GM19025 (cell line): Measurements from ENCODE around the gene AGBL1.

Source experiments
- ATAC-seq: cut with Tn5 transposase; IDR thresholded peaks from one replicate; pipeline ENCODE4 v1.9.1; 2021; ENCODE audit warnings: mild to moderate bottlenecking, low read depth, moderate library complexity; ENCODE audit not compliant: unreplicated experiment

The AGBL1 gene

GRCh38 chr15:86620157-86620556, 540.5 kb downstream of the AGBL1 start:
- ATAC-seq: no peak

DNA sequence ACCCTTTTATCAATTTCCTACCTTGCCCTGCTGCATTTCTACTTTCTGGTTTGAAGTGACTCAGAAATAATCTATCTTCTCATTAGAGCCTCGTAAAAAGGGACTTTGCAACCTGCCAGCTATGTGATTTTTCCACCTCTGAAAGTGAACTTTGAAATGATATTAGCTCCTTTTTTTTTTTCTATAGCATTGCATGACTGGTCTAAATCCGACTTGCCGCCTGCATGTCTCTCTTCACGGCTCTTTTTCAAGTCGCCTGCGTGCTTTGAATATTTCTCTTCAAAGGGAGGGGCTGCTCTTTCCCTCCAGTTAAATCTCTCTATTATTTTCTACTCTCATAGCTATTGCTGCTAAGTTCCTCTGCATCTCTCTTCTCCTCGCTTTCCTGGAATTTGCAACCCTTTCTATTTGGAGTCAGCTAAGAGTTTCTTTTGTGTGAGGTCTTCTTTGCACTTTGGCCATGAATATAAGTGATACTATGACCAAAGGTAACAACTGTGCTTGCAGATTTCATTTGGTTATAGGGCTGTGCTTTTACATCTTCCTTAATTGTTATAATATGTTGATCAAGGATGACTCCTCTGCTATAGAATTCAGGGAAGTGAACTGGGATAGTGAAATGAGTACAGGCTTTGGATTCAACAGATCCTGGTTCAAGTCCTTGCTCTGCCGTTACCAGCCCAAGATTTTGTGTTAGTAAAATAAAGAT, 541.1 kb downstream of the AGBL1 start:
- no peak for ATAC-seq

DNA sequence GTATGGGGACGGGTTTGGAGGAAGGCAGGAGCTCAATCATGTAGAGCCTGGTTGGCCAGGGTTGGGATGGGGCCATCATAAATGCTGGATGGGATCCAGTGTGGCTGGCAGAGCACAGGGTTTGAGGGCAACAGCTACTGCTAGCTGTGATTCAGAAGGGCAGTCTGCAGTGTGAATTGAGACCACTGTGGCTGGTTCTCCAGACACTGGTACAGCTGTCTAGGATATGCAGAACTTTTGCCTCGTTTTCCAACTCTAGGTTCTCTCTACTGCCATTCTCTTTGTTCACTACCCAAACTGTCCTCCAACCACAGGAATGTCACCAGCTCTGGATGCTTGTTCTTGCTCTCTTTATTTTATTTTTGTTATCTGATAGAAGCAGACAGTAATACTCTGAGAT, 543.6 kb downstream of the AGBL1 start:
- no peak for ATAC-seq

GRCh38 chr15:86624261-86625036, 544.8 kb downstream of the AGBL1 start:
- no peak for ATAC-seq

GRCh38 chr15:86629409-86630356, 550.0 kb downstream of the AGBL1 start:
- ATAC-seq: no peak

DNA sequence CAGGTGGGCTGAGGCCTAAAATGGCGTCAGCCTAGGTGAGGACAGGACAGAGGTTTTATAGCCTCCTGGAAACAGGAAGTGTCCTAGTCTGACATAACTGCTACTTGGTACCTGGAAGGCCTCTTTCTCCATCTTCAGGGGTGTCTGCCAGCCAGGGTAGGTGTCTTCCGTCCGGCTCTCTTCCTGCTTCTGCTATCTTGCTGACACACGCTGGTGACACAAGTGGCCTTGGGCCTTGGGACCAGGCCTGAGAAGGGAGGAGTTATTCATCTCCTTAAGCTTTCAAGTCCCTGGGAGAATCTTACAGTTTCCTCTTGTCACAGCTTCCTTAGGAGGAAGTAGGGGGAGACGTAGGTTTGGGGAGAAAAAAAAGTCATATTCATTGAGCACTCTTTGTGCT, 551.3 kb downstream of the AGBL1 start:
- no peak for ATAC-seq

DNA sequence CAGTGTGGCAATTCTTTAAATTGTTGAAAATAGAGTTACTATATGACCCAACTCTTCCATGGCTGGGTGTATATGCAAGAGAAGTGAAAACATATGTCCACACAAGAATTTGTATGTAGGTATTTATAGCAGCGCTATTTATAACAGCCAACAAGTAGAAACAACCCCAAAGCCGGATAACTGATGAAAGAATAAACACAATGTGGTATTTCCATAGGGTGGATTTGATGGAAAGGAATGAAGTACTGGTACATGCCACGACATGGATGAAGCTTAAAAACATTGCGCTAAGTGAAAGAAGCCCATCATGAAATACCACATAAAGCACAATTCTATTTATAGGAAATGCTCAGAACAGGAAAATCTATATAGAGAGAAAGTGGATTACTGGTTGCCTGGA, 554.5 kb downstream of the AGBL1 start:
- no peak for ATAC-seq

DNA sequence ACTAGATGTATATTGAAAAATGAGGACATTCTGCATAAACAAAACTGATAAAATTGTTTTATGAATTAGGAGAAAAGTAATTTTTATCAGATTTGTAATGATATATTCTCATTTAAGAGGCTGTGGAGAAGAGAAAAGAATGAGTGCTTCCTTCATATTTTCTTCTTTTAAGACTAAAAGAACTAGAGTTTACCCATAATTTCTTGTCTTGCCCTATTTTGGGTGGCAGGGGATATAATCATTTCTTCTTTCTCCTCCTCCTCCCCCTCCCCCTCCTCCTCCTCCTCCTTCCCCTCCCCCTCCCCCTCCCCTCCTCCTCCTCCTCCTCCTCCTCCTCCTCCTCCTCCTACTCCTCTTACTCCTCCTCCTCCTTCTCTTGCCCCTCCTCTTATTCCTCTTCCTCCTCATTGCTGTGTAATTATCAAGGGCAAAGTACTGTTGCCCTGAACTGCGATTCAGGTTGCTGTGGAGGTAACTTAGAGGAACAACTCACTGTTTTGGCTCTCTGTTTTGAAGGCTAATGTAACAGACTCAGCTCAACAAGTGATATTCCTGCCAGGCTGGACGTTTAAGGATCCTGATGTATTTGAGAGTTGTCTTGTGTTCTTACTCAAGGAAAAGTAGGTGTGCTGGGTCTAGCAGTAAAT, 555.4 kb downstream of the AGBL1 start:
- no peak for ATAC-seq

GRCh38 chr15:86644339-86644738, 564.7 kb downstream of the AGBL1 start:
- ATAC-seq: no peak

- no peak for ATAC-seq
Measured at GRCh38 chr15:86645925-86646500, 566.3 kb downstream of the AGBL1 start.

DNA sequence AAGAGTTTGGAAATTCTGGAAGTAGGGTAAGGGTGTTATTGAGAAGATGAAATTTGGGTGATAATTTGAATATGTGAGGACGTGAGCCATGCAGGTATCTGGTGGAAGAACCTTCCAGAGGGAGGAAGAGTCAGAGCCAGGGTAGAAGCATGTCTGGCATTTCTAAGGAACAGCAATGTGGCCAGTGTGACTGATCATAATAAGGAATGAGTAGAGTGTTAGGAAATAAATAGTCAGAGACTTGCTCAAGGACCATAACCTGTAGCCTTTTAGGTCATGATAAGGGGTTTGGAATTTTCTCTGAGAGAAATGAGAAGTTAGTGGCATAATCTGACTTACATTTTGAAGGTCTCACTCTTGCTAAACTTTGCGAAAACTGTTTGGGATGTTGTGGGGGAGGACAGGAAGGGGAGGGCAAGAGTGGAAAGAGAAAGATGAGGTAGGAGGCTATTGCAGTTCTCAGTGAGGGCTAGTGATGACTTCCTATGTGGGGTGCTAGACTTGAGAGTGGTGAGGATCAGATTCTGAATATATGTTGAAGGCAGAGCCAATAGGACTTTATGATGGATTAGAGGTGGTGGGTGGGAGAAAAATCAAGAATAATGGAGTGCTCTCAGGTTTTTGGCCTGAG, 568.3 kb downstream of the AGBL1 start:
- ATAC-seq: no peak

- ATAC-seq: no peak
Measured at GRCh38 chr15:86649277-86649676, 569.6 kb downstream of the AGBL1 start.

DNA sequence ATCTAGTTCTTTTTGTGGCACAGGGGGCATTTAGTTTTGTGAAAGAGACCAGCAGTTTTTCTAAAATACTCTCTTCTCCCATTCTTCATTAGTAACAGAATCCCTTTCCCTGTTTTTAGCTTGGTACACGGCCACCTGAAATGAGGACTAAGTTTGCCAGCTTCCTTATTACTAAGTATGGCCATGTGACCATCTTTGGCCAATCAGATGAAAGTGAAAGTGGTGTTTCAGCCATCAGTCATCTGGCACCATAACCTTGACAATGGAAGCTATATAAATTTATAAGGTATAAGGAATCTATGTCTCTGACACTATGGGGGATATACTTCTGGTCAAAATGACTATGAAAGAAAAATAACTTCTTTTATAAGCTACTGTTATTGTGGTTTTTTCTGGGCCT, 570.4 kb downstream of the AGBL1 start:
- no peak for ATAC-seq

GRCh38 chr15:86653344-86654197, 573.9 kb downstream of the AGBL1 start:
- ATAC-seq: no peak

DNA sequence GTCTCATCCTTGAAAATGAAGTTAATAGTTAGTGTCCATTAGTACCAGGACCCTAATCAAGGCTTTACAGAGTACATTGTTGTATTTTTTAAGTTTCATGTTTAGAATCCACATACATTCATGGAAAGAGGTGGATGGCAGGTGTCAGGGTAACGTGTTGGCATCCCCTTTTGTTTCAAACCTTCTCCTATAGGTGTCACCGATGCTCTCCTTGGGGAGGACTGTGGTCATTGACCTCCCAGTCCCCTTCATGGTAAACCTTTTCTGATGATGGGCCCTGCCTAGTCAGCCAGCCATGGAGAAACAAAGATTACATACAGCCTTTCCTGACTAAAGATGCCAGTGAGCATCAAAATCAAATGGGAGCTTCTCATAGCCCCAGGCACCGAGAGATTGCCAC, 574.8 kb downstream of the AGBL1 start:
- ATAC-seq: no peak

DNA sequence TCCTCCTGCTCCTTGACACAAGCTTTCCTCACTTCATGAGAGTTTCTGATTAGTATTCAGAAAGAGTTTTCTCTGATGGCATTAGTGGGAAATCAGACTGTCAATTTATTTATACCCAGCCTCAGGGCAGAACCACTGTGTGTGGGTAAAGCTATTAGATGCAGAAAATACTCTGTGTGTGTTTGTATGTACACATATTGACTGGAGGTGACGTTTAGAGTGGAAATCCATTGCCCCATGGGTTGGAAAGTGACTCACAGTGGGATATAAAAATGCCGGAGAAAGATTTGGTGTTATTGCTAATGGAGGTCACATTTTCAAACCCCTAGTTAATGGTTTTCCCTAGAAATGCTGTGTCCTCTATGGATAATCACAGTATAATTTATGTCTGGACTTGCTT, 577.6 kb downstream of the AGBL1 start:
- no peak for ATAC-seq

- ATAC-seq: no peak
Measured at GRCh38 chr15:86659724-86660411, 580.2 kb downstream of the AGBL1 start.

- no peak for ATAC-seq
Measured at GRCh38 chr15:86661580-86661979, 581.9 kb downstream of the AGBL1 start.
